ENCODE results near the gene ANKFN1.

GRCh38 chr17:56540836-56541235 is 387.6 kb downstream of the ANKFN1 start:
- TF ChIP-seq, protein P1, sequence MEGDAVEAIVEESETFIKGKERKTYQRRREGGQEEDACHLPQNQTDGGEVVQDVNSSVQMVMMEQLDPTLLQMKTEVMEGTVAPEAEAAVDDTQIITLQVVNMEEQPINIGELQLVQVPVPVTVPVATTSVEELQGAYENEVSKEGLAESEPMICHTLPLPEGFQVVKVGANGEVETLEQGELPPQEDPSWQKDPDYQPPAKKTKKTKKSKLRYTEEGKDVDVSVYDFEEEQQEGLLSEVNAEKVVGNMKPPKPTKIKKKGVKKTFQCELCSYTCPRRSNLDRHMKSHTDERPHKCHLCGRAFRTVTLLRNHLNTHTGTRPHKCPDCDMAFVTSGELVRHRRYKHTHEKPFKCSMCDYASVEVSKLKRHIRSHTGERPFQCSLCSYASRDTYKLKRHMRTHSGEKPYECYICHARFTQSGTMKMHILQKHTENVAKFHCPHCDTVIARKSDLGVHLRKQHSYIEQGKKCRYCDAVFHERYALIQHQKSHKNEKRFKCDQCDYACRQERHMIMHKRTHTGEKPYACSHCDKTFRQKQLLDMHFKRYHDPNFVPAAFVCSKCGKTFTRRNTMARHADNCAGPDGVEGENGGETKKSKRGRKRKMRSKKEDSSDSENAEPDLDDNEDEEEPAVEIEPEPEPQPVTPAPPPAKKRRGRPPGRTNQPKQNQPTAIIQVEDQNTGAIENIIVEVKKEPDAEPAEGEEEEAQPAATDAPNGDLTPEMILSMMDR (IDR thresholded peaks at IDR 0.05): no peak
- TF ChIP-seq ZFX (IDR thresholded peaks at IDR 0.05; ENCODE audit: borderline replicate concordance): no peak

Measured in 22Rv1 (cell line).